B cell (primary cell): Measurements from ENCODE around the gene NUP210. TPM values are rescaled to one million over a fixed set of nuclear protein-coding genes. Genes with fewer than 3 reads are reported as not detected.

Source experiments
- ATAC-seq: fragments of 200-7000 bp; cut with Tn5 transposase; one replicate; pipeline ENCODE4 v1.10.0; 2021; ENCODE audit warnings: low read depth, mild to moderate bottlenecking, moderate number of reproducible peaks, moderate library complexity
- CTCF ChIA-PET: fragments of 350-600 bp; sonication (Branson Sonifier 250); formaldehyde crosslinking; loops from one replicate; lab custom pipeline; 2021; ENCODE audit warnings: antibody characterized with exemption, inconsistent platforms; lab: Charles Lee
- POLR2A ChIA-PET: fragments of 350-600 bp; sonication (Branson Sonifier 250); formaldehyde crosslinking; loops from one replicate; lab custom pipeline; 2021; ENCODE audit warnings: antibody characterized with exemption; lab: Charles Lee
- DNase-seq: peaks from one replicate; pipeline ENCODE4 v3.0.0; 2013
- H2AFZ ChIP-seq: 2 replicates; pipeline ENCODE4 v1.6.1; 2012; ENCODE audit warnings: mild to moderate bottlenecking, low read depth, low read length; ENCODE audit not compliant: insufficient read depth, poor library complexity, severe bottlenecking
- H3K27ac ChIP-seq, 2 donors: 1 replicate in 1 of 2; 2 replicates in 1 of 2; pipeline ENCODE4 v1.5.1; 2012 to 2013; ENCODE audit warnings: low read length in 2 of 2, mild to moderate bottlenecking in 2 of 2, moderate library complexity in 1 of 2
- H3K27me3 ChIP-seq, 4 experiments: fragments of 200-600 bp in 1 of 4; sonication (generic) in 1 of 4; replicated peaks in 1 of 4; 1 replicate in 2 of 4; 2 replicates in 2 of 4; pipeline versions ENCODE4 v1.6.1 to v1.7.0; 2013 to 2016; ENCODE audit warnings: low read length in 3 of 4, mild to moderate bottlenecking in 2 of 4, mixed read lengths in 1 of 4, moderate library complexity in 1 of 4; ENCODE audit not compliant: insufficient read depth in 4 of 4, control insufficient read depth in 3 of 4; ENCODE audit errors: control extremely low read depth in 1 of 4
- H3K36me3 ChIP-seq, 2 experiments: replicated peaks in 1 of 2; 1 replicate in 1 of 2; 2 replicates in 1 of 2; pipeline versions ENCODE4 v1.6.1 to v1.7.1; 2013; ENCODE audit warnings: low read length in 1 of 2; ENCODE audit not compliant: insufficient read depth in 2 of 2, control insufficient read depth in 1 of 2; ENCODE audit errors: control extremely low read depth in 1 of 2, extremely low read depth in 1 of 2
- H3K4me1 ChIP-seq, 2 donors: fragments of 200-600 bp in 1 of 2; sonication (generic) in 1 of 2; 1 replicate in 1 of 2; 2 replicates in 1 of 2; pipeline versions ENCODE4 v1.5.1 to v1.6.1; 2013 to 2017; ENCODE audit warnings: low read length in 2 of 2; ENCODE audit not compliant: control insufficient read depth in 2 of 2, insufficient read depth in 2 of 2
- H3K4me2 ChIP-seq: replicated peaks from 2 replicates; pipeline ENCODE3; 2012; ENCODE audit warnings: mild to moderate bottlenecking, low read depth, low read length; ENCODE audit not compliant: poor library complexity, severe bottlenecking
- H3K4me3 ChIP-seq, 5 experiments: fragments of 200-600 bp in 1 of 5; sonication (generic) in 1 of 5; 1 replicate in 3 of 5; 2 replicates in 2 of 5; pipeline versions ENCODE4 v1.5.1 to v1.7.0; 2011 to 2016; ENCODE audit warnings: low read length in 4 of 5, mild to moderate bottlenecking in 4 of 5, low read depth in 2 of 5, control low read depth in 1 of 5, moderate library complexity in 1 of 5; ENCODE audit not compliant: insufficient read depth in 1 of 5; ENCODE audit errors: control extremely low read depth in 1 of 5, extremely low read depth in 1 of 5
- H3K79me2 ChIP-seq: fragments of 200-600 bp; sonication (generic); one replicate; pipeline ENCODE4 v1.6.0; 2016; ENCODE audit warnings: low read length; ENCODE audit not compliant: control insufficient read depth, insufficient read depth
- H3K9ac ChIP-seq: fragments of 200-600 bp; sonication (generic); 2 replicates; pipeline ENCODE4 v1.6.1; 2017; ENCODE audit warnings: mild to moderate bottlenecking, low read length, moderate library complexity
- H3K9me3 ChIP-seq, 3 donors: one replicate each; pipeline versions ENCODE4 v1.6.1 to v1.7.1; 2013; ENCODE audit warnings: low read length in 2 of 3; ENCODE audit not compliant: control insufficient read depth in 2 of 3, insufficient read depth in 1 of 3; ENCODE audit errors: control extremely low read depth in 1 of 3
- H4K20me1 ChIP-seq: 2 replicates; pipeline ENCODE4 v1.6.0; 2012; ENCODE audit warnings: mild to moderate bottlenecking, low read length; ENCODE audit not compliant: insufficient read depth, control insufficient read depth, poor library complexity, severe bottlenecking
- H3K27ac Mint-ChIP-seq: one replicate; pipeline ENCODE4 v1.8.0; 2021; ENCODE audit warnings: mixed read lengths
- H3K27me3 Mint-ChIP-seq: one replicate; pipeline ENCODE4 v1.8.0; 2021; ENCODE audit warnings: mixed read lengths
- H3K4me1 Mint-ChIP-seq: one replicate; pipeline ENCODE4 v1.8.0; 2021; ENCODE audit warnings: mixed read lengths
- H3K4me3 Mint-ChIP-seq: one replicate; pipeline ENCODE4 v1.8.0; 2021; ENCODE audit warnings: mixed read lengths
- H3K9me3 Mint-ChIP-seq: one replicate; pipeline ENCODE4 v1.8.0; 2022; ENCODE audit warnings: mixed read lengths; ENCODE audit not compliant: insufficient read depth
- CTCF ChIP-seq: fragments of 200-600 bp; IDR thresholded peaks from one replicate; pipeline ENCODE4 v1.8.0; 2022; ENCODE audit warnings: antibody characterized with exemption, mild to moderate bottlenecking
- EZH2 ChIP-seq: IDR thresholded peaks from 2 replicates; pipeline ENCODE4 v1.6.1; 2012; ENCODE audit warnings: borderline replicate concordance, low read depth, mild to moderate bottlenecking, moderate library complexity, low read length; ENCODE audit not compliant: insufficient read depth, poor library complexity, severe bottlenecking
- WGBS: methylation state at CpG from one replicate; pipeline ENCODE4 v1.1.5; 2013; ENCODE audit warnings: missing lambda C conversion rate; ENCODE audit not compliant: insufficient coverage; 5-methylcytosine and 5-hydroxymethylcytosine counted together
- intact Hi-C: fragments of 100-400 bp; cut with micrococcal nuclease; formaldehyde crosslinking; loops from one replicate; pipeline ENCODE4 v1.10.0; 2022
- polyA plus RNA-seq: library from polyadenylated mRNA; depleted of rRNA; stranded (reverse); fragments of >200 nt; gene quantifications from 2 replicates; pipeline ENCODE4 v1.2.3, GENCODE V29; 2012
- total RNA-seq, 2 donors: library from RNA; stranded (reverse); fragments of 120-200 nt in 1 of 2; gene quantifications; 1 replicate in 1 of 2; 2 replicates in 1 of 2; pipeline versions ENCODE4 v1.2.3 to v1.2.4, GENCODE V29; 2013 to 2022

Gene NUP210
- total and polyA plus RNA-seq, 2 donors (not counting 1 experiment from before 2014, with no cell fraction given) = 114 to 159 TPM

DNA sequence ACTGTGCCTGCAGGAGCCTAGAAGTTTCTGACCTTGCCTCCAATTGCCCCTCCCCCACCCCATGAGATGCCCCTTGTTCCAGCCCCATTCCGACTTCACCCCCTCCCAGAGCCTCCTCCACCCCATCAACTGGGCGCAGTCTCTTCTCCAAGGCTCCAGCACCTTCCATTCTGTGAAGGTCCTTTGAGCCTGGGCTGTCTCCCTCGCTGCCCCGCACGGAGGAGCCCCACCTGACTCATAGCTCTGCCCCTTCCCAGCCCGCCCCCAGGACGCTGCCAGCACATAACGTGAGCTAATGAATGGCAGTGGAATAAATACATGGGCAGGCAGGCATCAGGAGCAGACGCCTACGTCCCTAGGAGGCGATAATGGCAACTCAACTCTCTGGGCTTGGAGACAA lies 113.1 kb downstream of the NUP210 start:
- Histone ChIP-seq H3K36me3 (no peaks in the 10 kb centered on the region), H3K4me1 (no peaks in the 10 kb centered on the region), H3K79me2 (no peaks in the 10 kb centered on the region), H4K20me1 (no peaks in the 10 kb centered on the region), H2AFZ (no peak overlapping the region), H3K9me3 (no peaks in the 10 kb centered on the region), H3K27ac (no peak overlapping the region), H3K4me2 (no peak overlapping the region), H3K9ac (no peak overlapping the region), H3K27me3 (peaks cover 0 to 1% (median 0%) of the 10 kb centered on the region in 4 experiments), H3K4me3 (no peak overlapping the region)
- no peak for DNase-seq
- ATAC-seq = no peak
- Mint-ChIP-seq H3K4me3 (no peak overlapping the region), H3K9me3 (no peaks in the 10 kb centered on the region), H3K4me1 (peaks cover 2% of the 10 kb centered on the region), H3K27me3 (no peaks in the 10 kb centered on the region), H3K27ac (no peak overlapping the region)
- ChIA-PET POLR2A (no interaction called here), CTCF (interaction anchor here (0.8 to 2.8 kb wide), 5 partner anchors 19 to 215 kb away, joined by 3 to 15 read pairs (median 8); no protein-coding TSS in a partner anchor)
- intact Hi-C loops = no loop called here
- WGBS = 94% methylated on average over 10 of the region's 11 CpGs
- TF ChIP-seq CTCF (no peak), EZH2 (no peak)

- Histone ChIP-seq H2AFZ (no peak overlapping the region), H4K20me1 (no peaks in the 10 kb centered on the region), H3K4me1 (no peaks in the 10 kb centered on the region), H3K27ac (no peak overlapping the region), H3K4me2 (no peak overlapping the region), H3K9me3 (no peaks in the 10 kb centered on the region), H3K79me2 (no peaks in the 10 kb centered on the region), H3K27me3 (peaks cover 0 to 6% (median 1%) of the 10 kb centered on the region in 4 experiments), H3K36me3 (no peaks in the 10 kb centered on the region), H3K9ac (no peak overlapping the region), H3K4me3 (no peak overlapping the region)
- ATAC-seq = no peak
- no peaks in the 10 kb centered on the region for H3K9me3 Mint-ChIP-seq
- H3K27me3 Mint-ChIP-seq = peaks cover 8% of the 10 kb centered on the region
- CTCF ChIA-PET = no interaction called here
- H3K4me1 Mint-ChIP-seq = peaks cover 6% of the 10 kb centered on the region
- no peak for DNase-seq
- intact Hi-C loops = no loop called here
- no peak overlapping the region for H3K4me3 Mint-ChIP-seq
- H3K27ac Mint-ChIP-seq = no peak overlapping the region
- WGBS = 95% methylated on average over 4 of the region's 4 CpGs
- POLR2A ChIA-PET = no interaction called here
- TF ChIP-seq EZH2 = no peak
- TF ChIP-seq CTCF = no peak
Measured at GRCh38 chr3:13305623-13306022, 114.5 kb downstream of the NUP210 start.
